HL-60 (cell line): ENCODE measurements around the gene PRRX2.

Source experiments
- DNase-seq, 2 experiments: peaks; one replicate each; pipeline ENCODE4 v3.0.0-alpha.2; 2010 to 2020; ENCODE audit warnings: low read depth in 1 of 2, low spot score in 1 of 2
- H3K27ac ChIP-seq: fragments of 250-450 bp; sonication (Bioruptor Pico); replicated peaks from 2 replicates; pipeline ENCODE4 v1.5.1; 2020; ENCODE audit warnings: mild to moderate bottlenecking, moderate library complexity
- H3K27me3 ChIP-seq: fragments of 250-450 bp; sonication (Bioruptor Pico); 2 replicates; pipeline ENCODE4 v1.5.1; 2021; ENCODE audit warnings: mild to moderate bottlenecking, moderate library complexity; ENCODE audit not compliant: insufficient read depth, poor library complexity, severe bottlenecking
- H3K4me3 ChIP-seq: replicated peaks from 2 replicates; pipeline ENCODE4 v1.5.1; 2011; ENCODE audit warnings: mild to moderate bottlenecking, control low read depth, low read length; ENCODE audit not compliant: insufficient read depth
- CTCF ChIP-seq: IDR thresholded peaks from one replicate; pipeline ENCODE4 v1.5.1; 2011; ENCODE audit warnings: low read length, control low read depth, inconsistent platforms; ENCODE audit not compliant: insufficient read depth
- GABPA ChIP-seq: IDR thresholded peaks from 2 replicates; pipeline ENCODE4 v1.6.1; 2012; ENCODE audit warnings: low read depth
- POLR2AphosphoS5 ChIP-seq: IDR thresholded peaks from 2 replicates; pipeline ENCODE4 v1.6.1; 2012; ENCODE audit warnings: low read depth
- REST ChIP-seq: IDR thresholded peaks from 2 replicates; pipeline ENCODE4 v1.6.1; 2012; ENCODE audit warnings: low read depth; ENCODE audit not compliant: insufficient replicate concordance
- SPI1 ChIP-seq: IDR thresholded peaks from 2 replicates; pipeline ENCODE4 v1.6.1; 2012; ENCODE audit warnings: low read depth, mild to moderate bottlenecking, borderline replicate concordance

PRRX2 gene

GRCh38 chr9:129702589-129703520 is 37.4 kb downstream of the PRRX2 start:
- peaks cover 1% of the 10 kb centered on the region for H3K27me3 ChIP-seq
- no peak overlapping the region for H3K27ac ChIP-seq
- TF ChIP-seq POLR2AphosphoS5 (no peak), SPI1 (no peak), REST (no peak), CTCF (no peak), GABPA (no peak)
- no peak overlapping the region for H3K4me3 ChIP-seq
- peak in 1 of 2 experiments; percentile 52 for DNase-seq

- DNase-seq, result no peak
- no peak overlapping the region for H3K27ac ChIP-seq
- no peaks in the 10 kb centered on the region for H3K27me3 ChIP-seq
- TF ChIP-seq SPI1 (no peak), GABPA (no peak), POLR2AphosphoS5 (no peak), CTCF (no peak), REST (no peak)
- no peak overlapping the region for H3K4me3 ChIP-seq
Measured at GRCh38 chr9:129703667-129704355, 38.4 kb downstream of the PRRX2 start.

GRCh38 chr9:129704807-129705206 is 39.4 kb downstream of the PRRX2 start:
- Histone ChIP-seq H3K27me3 (no peaks in the 10 kb centered on the region), H3K27ac (no peak overlapping the region), H3K4me3 (no peak overlapping the region)
- no peak for DNase-seq
- TF ChIP-seq GABPA (no peak), SPI1 (no peak), POLR2AphosphoS5 (no peak), REST (no peak), CTCF (no peak)
